Suppressor macrophage treated with lipopolysaccharide for 4 hours (primary cell): ENCODE results near the gene PFKFB3.
"Not testable (repeated sequence)": the region's sequence is repeated elsewhere in the genome, so short reads cannot be mapped to it uniquely, and the experiment has no call there.

Experiments used
- DNase-seq: peaks from one replicate; pipeline ENCODE4 v3.0.0-alpha.2; 2020

Gene PFKFB3

DNA sequence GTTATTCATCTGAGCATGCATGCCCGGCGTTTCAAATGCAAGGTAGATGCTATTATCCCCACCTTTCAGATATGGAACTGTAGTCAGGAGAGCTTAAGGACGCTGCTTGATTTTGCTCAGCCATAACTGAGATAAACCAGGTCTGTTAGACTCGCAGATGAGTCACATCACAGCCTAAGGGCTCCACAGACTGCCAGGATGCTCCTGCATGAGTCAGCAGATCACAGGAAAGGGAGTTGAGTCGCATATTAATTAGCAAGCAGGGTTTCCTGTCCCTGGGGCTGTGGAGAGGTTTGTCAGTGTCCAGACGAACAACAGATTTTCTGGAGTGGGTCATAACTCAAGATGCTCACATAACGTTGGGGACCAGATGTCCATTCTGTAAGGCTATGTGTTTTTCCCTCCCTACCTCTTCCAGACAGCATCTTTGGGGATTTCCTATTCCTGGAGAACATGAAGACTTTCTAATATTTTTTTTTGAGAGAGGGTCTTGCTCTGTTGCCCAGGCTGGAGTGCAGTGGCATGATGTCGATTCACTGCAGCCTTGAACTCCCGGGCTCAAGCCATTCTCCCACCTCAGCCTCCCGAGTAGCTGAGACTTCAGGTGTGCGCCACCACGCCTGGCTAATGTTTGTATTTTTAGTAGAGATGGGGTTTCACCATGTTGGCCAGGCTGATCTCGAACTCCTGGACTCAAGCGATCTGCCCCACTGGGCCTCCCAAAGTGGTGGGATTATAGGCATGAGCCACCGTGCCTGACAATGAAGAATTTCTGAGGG lies 36.7 kb downstream of the PFKFB3 start:
- DNase-seq = peak; percentile 85

DNA sequence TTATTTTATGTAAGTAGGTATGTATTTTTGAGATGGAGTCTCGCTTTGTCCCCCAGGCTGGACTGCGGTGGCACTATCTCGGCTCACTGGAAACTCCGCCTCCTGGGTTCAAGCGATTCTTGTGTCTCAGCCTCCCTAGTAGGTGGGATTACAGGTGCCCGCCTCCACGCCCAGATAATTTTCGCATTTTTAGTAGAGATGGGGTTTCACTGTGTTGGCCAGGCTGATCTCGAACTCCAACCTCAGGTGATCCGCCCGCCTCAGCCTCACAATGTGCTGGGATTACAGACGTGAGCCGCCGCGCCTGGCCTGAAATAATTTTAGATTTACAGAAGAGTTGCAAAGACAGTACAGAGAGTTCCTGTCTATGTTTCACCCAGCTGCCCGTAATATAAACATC lies 37.5 kb downstream of the PFKFB3 start:
- DNase-seq = peak; percentile 46

DNA sequence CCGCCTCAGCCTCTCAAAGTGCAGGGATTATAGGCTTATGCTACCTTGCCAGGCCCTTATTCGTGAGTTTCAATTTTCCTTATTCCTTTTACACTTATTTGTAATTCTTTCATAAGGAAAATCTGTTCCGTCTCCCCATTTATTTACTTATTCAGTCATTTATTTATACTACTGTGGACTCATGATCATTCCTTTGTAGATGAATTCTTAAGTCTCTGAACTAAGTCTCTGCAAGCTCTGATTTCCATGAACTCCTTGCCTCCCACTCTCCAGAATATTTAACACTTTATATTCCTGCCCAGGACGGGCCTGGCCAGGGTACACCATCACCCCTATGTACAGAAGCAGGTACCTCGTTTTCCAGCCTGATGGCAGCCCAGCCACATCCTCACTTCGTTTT lies 39.4 kb downstream of the PFKFB3 start:
- peak; percentile 38 for DNase-seq

DNA sequence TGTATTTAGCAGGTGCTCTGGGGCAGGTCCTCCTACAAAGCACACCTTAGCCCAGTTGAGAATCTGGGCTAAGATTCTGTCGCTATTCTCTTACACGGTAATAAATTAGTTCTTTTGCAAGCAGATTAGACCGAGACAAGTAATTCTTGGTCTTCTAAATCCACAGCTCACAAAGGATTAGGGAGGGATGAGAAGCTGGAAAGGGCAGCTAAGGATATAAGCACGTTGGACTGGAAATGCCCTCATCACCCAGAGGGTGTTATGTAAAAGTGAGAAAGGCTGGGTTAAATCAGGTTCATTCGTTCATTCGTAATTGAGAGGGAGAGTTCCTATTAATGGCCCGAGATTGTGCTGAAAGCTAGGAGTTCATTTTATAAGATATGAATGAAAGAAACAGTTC lies 41.8 kb downstream of the PFKFB3 start:
- peak; percentile 46 for DNase-seq

DNA sequence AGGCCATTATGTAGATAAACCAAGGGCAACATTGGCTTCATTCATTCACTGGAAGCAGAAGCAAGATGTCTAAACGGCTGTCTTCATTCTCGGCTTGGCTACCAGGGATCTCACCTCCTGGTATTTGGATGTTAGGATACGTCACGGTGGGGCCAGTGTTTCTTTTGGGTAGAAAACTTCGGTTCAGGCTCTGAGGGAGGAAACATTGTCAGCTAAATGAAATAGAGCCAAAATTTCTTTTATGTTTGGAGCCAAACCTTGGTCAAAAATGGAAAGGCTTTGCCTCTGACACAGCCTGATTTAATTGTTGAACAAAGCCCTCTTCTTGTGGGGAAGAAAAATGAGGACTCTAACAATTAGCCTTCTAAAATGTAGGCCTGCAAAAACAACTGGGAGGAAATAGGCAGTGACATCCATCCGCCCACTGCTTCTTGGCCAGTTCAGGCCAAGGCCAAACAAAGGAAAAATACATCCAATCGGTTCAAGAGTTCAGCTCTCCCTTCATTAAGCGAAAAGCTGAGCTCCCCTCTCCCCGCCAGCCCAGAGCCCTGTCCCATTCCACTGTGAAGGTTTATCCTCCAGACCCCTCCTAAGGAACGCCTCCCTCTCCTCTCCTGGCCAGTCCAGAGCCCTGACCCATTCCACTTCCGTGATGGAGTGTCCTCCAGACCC lies 44.4 kb downstream of the PFKFB3 start:
- peak; percentile 43 for DNase-seq

DNA sequence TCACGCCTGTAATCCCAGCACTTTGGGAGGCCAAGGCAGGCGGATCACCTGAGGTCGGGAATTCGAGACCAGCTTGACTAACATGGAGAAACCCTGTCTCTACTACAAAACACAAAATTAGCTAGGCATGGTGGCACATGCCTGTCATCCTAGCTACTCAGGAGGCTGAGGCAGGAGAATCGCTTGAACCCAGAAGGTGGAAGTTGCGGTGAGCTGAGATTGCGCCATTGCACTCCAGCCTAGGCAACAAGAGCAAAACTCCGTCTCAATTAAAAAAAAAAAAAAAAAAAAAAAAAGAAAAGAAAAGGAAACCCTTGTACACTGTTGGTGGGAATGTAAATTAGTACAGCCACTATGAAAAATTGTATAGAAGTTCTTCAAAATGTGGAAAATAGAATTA lies 46.2 kb downstream of the PFKFB3 start:
- DNase-seq = not testable (repeated sequence)

DNA sequence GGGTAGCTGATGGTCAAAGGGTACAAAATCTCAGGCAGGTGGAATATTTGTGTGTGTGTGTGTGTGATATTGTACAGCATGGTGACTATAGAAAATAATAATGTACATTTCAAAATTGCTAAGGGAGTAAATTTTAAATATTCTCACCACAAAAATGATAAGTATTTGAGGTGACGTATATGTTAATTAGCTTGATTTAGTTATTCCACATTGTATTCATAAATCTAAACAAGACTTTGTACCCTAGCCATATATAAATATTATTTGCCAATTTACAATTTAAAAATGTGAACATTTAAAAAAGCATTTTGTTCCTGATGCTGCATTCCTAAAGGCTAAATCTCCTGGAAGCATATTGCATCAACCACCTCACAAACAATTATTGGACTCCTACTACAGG lies 47.0 kb downstream of the PFKFB3 start:
- no peak for DNase-seq

DNA sequence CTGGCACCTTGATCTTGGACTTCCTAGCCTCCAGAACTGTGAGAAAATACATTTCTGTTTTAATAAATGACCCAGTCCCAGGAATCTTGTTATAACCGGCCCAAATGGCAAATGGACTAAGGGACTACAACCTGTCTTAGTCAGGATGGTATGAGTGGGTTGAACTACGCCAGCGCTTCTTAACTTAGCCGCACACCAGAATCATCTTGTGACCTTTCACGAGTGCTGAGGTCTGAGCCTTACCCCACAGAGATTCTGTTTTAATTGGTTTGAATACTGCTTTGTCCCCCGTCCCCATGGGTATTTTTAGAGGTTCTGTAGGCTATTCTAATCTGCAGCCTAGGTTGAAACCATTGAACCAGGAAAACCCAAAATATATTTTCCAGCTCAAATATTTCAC lies 48.0 kb downstream of the PFKFB3 start:
- no peak for DNase-seq

DNA sequence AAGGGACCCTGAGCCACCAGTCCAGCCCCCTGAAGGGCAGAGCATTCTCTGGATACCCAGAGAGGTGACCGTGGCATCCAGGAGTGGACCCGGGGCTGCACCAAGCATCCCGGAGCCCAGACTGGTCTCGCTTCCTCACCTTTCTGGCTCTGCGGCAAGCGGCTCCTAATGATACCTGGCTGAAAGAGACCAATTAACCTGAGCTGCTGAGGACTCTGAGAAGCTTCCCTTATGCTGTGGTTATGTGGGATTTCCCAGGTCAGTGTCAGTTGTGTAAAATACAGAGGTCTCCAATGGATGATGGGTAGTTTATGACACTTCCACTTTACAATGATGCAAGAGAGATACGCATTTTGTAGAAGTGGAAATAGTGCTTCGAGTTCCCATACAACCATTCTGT lies 51.5 kb downstream of the PFKFB3 start:
- DNase-seq = peak; percentile 85

DNA sequence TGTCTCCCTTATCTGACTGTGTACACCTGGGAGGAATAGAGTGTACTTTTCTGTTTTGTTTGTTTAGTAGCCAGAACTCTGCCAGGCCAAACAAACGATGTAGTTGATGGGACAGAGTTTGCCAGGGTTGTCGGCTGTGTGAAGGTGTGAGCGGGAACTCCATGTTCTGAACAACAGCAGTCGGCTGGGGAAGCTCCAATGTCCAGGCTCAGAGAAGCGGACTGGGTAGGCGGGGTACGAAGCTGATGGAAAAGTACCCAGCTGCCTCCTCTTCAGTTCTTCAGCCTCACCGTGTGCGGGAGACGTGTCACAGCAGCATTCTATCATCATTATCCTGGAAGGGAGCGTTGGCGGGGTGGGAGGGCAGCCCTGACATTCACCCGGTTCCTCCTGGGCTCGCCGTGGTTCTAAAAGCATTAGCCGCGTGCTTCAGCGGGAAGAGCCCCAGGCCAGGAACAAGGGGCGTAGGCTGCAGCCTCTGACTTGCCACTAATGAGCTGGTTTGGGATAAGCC lies 52.9 kb downstream of the PFKFB3 start:
- DNase-seq = no peak

DNA sequence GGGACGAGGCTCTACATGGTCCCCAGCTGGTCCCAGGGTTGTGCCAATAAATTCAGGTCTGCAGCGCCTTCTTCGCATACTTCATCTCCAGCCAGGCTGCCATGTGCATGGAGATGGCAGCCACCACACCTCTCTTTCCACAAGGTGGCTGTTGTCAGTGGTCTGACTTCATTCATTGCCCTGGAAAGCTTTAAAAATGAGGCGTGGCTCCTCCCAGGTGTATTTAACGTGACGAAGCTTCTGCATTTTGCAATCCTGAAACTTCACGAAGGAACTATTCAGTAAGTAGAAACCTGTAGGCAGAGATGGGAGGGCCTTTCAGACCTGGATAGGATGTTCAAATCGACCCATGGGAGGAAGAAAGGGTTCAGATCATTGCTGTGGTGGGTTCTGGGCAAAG lies 53.7 kb downstream of the PFKFB3 start:
- DNase-seq = no peak

DNA sequence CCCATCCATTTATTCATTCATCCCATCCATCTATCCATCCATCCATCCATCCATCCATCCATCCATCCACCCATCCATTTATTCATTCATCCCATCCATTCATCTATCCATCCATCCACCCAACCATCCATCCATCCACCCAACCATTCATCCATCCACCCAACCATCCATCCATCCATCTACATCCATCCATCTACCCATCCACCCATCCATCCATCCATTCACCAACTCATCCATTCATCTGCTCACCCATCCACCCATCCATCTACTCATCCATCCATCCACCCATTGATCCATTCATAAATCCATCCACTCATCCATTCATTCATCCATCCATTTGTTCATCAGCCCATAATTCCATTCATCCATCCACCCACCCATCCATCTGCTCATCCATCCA lies 56.4 kb downstream of the PFKFB3 start:
- DNase-seq = no peak

DNA sequence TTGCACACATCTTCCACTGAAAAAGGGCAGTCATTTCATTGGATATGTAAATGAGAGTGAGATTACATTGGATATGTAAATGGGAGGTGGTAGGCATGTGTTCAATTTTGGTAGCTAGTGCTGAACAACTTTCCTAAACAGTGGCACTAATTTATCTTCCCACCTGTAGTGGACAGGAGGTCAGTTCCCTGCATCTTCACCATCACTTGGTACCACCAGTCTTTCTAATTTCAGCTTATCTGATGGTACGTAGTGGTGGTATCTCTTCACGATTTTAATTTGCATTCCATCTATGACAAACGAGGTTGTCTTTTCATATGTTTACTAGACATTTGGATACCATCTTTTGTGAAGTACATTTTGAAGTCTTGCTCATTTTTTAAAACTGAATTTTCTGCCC lies 58.1 kb downstream of the PFKFB3 start:
- no peak for DNase-seq

DNA sequence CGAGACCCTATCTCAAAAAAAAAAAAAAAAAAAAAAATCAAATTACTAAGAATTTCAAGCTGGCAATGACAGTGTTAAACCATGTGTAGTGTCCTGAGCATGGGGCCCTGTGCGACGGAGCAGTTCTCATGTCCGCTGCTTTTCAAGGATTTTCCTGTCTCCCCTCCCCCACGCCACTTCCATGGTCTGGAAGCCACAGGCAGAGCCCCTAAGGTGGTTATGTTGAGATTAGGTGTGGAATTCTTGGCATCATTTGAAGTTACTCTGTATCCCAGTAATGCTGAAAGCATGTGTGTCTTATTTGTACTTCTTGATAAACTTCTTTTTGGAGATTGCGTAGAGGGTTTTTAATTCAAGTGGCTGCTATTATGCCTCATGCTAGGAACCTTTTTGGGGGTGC lies 65.2 kb downstream of the PFKFB3 start:
- no peak for DNase-seq

DNA sequence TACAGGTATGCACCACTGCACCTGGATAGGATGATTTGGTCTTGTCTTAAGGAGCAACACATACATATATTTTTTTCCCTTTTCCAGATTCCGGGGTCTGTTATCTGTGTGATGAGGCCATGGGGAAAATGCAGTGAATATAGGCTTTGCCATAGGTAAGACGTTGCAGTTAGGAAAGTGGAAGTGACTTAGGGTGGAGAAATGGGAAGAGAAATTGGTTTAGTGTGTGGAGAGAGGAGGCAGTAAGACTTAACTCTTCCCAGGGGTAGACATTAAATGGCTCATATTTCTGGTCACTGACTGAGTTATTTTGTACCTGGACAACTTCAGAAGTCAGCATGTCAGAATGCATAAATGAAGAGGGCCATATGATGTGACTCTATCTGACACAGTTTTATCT lies 66.7 kb downstream of the PFKFB3 start:
- no peak for DNase-seq

DNA sequence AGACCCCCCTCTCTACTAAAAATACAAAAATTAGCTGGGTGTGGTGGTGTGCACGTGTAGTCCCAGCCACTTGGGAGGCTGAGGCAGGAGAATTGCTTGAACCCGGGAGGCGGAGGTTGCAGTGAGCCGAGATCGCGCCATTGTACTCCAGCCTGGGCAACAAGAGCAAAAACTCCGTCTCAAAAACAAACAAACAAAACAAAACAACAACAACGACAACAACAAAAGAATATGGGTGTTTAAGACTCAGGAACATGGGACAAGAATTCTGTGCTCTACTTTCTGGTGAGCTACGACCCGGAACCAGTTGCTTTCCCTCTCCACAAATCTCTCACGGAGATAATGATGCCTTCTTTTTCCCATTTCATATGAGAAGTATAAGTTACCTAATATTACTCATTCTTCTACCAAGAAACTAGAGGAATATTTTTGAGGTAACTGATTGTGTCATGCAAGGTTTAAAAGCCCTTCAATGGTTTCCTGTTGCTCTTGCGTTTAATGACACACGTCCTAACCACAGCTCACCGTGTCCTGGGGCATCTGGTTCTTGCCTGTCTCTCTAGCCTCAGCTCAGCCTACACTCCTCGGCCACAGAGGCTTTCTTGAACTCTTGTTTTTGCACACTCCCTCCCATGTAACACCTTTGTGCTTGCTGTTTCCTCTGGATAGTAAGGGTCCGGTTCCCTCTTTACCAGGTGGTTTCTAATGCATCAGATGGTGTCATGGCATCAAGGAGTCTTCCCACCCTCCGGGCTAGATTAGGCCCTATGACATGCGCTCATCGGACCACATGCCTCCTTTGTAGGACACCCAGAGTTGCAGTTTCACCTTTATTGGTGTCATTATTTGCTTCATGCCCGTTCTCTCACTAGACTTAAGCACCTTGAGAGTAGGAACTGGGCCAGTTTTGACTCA lies 67.5 kb downstream of the PFKFB3 start:
- no peak for DNase-seq

DNA sequence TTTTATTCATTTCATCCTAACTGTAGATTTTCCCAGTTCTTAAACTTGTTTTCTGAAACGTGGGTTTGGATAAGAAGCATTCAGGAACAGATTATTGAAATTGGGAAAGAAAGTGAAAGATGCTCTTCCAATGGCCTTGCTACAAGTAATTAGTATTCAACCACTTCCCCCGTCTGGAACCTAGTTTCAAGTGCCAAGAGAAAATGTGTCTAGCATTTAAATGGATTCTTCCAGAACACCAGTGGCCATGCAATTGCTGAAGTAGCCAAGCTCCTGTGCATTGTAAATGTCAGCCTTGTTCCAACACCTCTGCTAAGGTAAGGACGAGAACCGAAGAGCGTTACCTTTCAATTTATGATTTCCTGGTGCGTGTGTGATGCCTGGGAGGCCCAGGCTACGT lies 68.2 kb downstream of the PFKFB3 start:
- no peak for DNase-seq

DNA sequence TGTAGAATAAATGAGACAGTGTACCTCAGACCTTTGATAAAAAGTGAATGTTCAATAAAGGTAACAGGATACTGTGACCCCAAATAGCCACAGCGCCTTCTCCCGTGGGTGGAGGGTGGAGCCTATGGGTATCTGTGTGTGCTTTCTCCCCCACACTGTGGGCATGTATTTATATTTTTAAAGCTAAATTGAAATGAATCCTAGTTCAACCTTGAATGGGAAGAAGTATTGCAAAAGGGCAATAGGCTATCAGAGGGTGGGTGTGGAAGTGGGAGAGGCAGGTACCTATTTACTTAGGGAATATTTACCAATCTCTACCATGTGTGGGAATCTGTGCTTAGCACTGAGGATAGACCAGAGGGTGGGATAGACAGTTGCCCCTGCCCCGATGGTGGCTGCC lies 68.9 kb downstream of the PFKFB3 start:
- no peak for DNase-seq

DNA sequence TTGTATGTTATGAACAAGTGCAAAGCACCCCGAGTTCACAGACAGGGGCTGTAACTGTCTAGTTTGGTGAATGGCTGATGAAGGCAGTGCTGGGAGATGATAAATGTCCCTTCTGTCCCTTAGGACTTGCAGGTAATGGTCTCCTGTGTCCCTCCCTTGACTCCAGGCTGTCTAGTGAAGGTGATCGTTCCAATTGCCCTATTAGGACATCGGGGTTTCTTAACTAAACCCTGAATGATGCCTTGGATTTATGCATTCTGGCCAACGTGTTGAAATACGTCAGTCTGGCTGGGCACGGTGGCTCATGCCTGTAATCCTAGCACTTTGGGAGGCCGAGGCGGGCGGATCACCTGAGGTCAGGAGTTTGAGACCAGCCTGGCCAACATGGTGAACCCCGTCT lies 69.4 kb downstream of the PFKFB3 start:
- DNase-seq = no peak

DNA sequence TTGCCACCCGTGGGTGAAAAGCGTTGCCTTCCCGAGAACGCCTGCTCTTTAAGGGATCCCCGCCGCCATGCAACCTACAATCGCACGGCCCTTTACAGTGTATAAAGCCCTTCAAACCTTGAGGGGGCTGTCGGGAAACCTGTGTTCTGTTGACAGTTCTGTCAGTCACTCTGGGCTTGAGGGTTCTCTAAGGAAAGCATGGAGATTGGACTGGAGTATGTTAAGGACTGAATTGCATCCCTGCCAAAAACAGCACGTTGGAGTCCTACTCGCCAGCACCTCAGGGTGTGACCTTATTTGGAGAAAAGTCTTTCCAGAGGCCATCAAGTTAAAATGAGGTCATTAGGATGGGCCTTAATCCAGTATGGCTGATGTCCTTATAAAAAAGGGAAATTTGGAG lies 70.6 kb downstream of the PFKFB3 start:
- DNase-seq = no peak

DNA sequence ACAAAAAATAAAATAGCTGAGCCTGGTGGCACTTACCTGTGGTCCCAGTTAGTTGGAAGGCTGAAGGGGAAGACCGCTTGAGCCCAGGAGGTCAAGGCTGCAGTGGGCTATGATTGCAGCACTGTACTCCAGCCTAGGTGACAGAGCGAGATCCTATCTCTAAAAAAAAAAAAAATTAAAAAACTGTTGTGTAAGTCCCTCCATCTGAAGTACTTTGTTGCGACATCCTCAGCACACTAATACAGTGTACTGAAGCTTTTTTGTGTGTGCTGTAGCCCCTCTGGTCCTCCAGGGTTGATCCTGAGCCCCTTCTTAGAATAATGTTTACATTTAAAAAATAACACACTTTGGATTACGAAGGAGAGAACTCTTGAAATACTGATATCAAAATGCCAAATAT lies 71.3 kb downstream of the PFKFB3 start:
- DNase-seq = peak; percentile 69

DNA sequence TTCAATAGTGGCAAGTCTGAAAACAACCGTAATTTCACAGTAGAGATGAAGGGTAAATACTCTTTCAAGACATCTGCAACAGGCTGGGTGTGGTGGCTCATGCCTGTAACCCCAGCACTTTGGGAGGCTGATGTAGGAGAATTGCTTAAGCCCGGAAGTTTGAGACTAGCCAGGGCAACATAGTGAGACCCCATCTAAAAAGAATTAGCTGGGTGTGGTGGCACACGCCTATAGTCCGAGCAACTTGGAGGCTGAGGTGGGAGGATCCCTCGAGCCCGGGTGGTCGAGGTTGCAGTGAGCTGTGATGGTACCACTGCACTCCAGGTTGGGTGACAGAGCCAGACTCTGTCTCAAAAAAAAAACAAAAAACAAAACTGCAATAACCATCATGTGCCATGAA lies 71.8 kb downstream of the PFKFB3 start:
- DNase-seq = peak; percentile 52
